AG09309 (cell line): ENCODE measurements around the gene HTT-AS.

Source experiments
- DNase-seq: peaks from one replicate; pipeline ENCODE4 v3.0.0-alpha.2; 2010; ENCODE audit warnings: low read depth
- H3K4me3 ChIP-seq: 2 replicates; pipeline ENCODE4 v1.5.1; 2011; ENCODE audit warnings: mild to moderate bottlenecking, low read depth, low read length, moderate library complexity; ENCODE audit not compliant: control insufficient read depth
- TF ChIP-seq, protein P1 (sequence below): IDR thresholded peaks from 2 replicates; pipeline ENCODE4 v1.5.1; 2011; ENCODE audit warnings: mild to moderate bottlenecking, low read depth, low read length, inconsistent platforms; ENCODE audit not compliant: insufficient read depth, control insufficient read depth; ENCODE audit errors: missing control alignments

Gene HTT-AS

DNA sequence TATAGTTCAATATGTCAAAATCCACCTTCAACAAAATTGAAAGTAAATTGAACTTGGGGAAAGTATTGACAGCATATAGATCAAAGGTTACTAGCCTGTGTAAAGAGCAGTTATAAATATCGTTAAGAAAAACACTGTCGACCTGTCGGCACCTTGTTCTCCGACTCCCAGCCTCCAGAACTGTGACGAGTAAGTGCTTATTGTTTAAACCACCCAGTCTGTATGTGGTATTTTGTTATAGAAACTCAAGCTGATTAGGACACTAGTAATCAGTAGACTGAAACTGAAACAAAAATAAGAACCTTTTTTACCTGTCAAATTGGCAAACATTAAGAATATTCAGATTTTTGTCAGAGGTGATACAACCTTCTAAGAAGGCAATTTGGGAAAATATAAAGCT is 17.1 kb upstream of the HTT-AS start:
- TF ChIP-seq, protein P1, sequence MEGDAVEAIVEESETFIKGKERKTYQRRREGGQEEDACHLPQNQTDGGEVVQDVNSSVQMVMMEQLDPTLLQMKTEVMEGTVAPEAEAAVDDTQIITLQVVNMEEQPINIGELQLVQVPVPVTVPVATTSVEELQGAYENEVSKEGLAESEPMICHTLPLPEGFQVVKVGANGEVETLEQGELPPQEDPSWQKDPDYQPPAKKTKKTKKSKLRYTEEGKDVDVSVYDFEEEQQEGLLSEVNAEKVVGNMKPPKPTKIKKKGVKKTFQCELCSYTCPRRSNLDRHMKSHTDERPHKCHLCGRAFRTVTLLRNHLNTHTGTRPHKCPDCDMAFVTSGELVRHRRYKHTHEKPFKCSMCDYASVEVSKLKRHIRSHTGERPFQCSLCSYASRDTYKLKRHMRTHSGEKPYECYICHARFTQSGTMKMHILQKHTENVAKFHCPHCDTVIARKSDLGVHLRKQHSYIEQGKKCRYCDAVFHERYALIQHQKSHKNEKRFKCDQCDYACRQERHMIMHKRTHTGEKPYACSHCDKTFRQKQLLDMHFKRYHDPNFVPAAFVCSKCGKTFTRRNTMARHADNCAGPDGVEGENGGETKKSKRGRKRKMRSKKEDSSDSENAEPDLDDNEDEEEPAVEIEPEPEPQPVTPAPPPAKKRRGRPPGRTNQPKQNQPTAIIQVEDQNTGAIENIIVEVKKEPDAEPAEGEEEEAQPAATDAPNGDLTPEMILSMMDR: no peak
- no peak overlapping the region for H3K4me3 ChIP-seq
- DNase-seq: no peak

DNA sequence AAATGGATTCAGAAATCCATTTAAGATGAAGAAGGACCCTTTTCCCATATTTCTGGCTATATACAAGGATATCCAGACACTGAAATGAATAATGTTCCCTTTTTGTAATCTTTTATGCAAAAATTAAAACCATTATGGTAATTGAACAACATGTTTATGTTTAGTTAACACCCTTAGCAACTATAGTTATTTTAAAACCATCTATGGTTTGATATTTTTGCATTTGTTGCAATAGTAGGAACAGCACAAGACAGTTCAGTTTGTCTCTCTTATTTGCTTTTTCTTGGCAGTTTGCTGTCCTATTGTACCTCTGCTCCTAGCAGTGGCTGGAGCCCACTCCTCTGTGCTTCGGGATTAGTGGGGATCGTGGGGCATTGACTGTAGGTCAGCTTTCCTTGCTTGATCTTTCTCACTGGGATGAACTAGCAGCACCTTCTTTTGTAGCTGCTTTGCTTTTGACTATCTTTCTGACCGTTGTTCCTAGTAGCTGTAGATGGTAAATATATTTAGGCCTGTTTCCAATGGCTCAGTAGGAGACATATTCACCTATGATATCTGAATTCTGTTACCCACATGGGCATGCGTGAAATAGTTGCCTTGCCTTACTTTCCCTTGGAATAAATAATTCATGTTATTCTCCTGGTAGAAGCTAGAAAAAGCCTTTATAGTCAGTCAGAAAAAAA is 12.9 kb upstream of the HTT-AS start:
- TF ChIP-seq, protein P1: no peak
- H3K4me3 ChIP-seq: no peak overlapping the region
- DNase-seq: no peak

DNA sequence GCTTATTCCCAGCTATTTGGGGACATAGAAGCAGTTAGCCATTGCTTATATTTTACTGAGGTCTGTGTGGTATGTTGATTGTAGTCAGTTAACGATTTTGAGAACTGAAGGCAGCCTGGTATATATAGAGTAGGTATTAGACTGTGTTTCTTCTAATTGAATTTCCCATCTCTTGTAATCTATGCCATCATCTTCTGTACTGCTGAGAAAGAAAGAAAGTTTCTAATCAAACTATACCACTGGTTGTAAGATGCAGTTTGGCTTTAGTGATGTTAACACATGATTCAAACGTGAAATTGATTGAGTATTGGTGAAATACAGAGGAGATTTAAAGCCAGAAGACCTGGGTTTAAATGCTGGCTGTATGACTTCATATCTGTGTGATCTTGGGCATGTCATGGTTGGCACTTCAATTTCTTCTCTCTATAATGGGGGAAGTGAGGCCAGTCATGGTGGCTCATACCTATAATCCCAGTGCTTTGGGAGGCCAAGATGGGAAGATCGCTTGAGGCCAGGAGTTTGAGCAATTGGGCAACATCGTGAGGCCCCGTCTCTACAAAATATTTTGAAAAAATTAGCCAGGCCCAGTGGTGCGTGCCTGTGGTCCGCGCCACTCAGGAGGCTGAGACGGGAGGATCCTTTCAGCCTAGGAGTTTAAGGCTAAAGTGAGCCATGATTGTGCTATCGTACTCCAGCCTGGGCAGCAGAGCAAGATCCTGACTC is 11.8 kb upstream of the HTT-AS start:
- no peak overlapping the region for H3K4me3 ChIP-seq
- no peak for DNase-seq
- TF ChIP-seq, protein P1: no peak

DNA sequence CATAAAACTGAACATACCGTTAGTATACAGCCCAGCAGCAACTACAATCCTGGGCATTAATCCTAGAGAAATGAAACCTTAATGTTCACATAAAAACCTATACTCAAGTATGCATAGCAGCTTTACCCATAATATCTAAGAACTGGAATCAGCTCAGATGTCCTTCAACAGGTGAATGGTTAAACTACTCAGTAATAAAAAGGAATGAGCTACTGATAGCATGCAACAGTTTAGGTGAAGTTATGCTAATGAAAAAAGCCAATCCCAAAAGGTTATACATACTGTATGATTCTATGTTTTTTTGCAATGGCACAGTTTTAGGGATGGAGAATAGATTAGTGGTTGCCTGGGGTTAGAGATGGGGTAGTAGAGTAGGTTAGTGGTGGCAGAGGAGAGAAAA is 9.4 kb upstream of the HTT-AS start:
- no peak overlapping the region for H3K4me3 ChIP-seq
- no peak for DNase-seq

DNA sequence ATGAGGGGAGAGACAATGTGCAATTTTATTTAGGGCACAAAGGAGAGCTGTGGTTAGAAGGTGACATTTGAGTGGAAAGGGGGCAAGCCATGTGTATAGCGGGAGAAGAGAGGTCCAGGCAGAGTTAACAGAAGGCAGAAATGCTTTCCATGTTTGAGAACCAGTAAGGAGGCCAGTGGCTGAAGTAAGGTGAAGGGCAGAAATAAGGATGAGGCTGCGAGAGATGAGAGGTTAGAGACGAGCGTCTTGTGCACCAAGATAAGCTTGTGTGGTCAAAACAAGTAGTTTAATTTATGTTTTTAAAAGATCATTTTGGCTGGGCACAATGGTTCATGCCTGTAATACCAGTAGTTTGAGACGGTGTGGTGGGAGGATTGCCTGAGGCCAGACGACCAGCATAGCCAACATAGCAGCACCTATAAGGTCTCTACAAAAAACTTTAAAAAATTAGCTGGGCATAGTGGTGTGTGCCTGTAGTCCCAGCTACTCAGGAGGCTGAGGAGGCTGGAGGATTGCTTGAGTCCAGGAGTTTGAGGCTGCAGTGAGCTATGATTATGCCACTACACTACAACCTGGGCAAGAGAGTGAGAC is 8.7 kb upstream of the HTT-AS start:
- no peak overlapping the region for H3K4me3 ChIP-seq
- no peak for DNase-seq
- TF ChIP-seq, protein P1: no peak

More for the DNA sequence above, 9.4 kb upstream of the HTT-AS start:
- TF ChIP-seq, protein P1: no peak

DNA sequence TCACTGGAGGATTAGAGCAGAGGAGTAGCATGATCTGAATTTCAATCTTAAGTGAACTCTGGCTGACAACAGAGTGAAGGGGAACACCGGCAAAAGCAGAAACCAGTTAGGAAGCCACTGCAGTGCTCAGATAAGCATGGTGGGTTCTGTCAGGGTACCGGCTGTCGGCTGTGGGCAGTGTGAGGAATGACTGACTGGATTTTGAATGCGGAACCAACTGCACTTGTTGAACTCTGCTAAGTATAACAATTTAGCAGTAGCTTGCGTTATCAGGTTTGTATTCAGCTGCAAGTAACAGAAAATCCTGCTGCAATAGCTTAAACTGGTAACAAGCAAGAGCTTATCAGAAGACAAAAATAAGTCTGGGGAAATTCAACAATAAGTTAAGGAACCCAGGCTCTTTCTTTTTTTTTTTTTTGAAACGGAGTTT is 5.4 kb upstream of the HTT-AS start:
- DNase-seq: no peak
- no peak overlapping the region for H3K4me3 ChIP-seq
- TF ChIP-seq, protein P1: no peak
